Measurements from ENCODE around the gene BRD7.

Gene BRD7

GRCh38 chr16:50368410-50369132, at the start of gene BRD7:
TSS of gene BRD7 (minus strand) at chr16:50368988. CDS start at chr16:50368774, 214 bp downstream.
- DNase-seq (ENCODE audit: low read depth, low spot score), result peak; percentile 26

- no peak for DNase-seq (ENCODE audit: low read depth, low spot score)
These were observed 47.6 kb upstream of the BRD7 start for GRCh38 chr16:50416388-50416787.

- no peak for DNase-seq (ENCODE audit: low read depth, low spot score)
These were observed 45.4 kb upstream of the BRD7 start for GRCh38 chr16:50414152-50414551.

GRCh38 chr16:50411034-50411433, 42.2 kb upstream of the BRD7 start:
- no peak for DNase-seq (ENCODE audit: low read depth, low spot score)

- DNase-seq (ENCODE audit: low read depth, low spot score), result no peak
These were observed 39.3 kb upstream of the BRD7 start for GRCh38 chr16:50408001-50408561.

GRCh38 chr16:50407351-50407750, 38.6 kb upstream of the BRD7 start:
- no peak for DNase-seq (ENCODE audit: low read depth, low spot score)

- DNase-seq (ENCODE audit: low read depth, low spot score), result no peak
These were observed 34.7 kb upstream of the BRD7 start for GRCh38 chr16:50403491-50403890.

- no peak for DNase-seq (ENCODE audit: low read depth, low spot score)
These were observed 33.6 kb upstream of the BRD7 start for GRCh38 chr16:50402298-50402895.

GRCh38 chr16:50401355-50401754, 32.6 kb upstream of the BRD7 start:
- no peak for DNase-seq (ENCODE audit: low read depth, low spot score)

GRCh38 chr16:50400967-50401348, 32.2 kb upstream of the BRD7 start:
- no peak for DNase-seq (ENCODE audit: low read depth, low spot score)

- no peak for DNase-seq (ENCODE audit: low read depth, low spot score)
These were observed 31.7 kb upstream of the BRD7 start for GRCh38 chr16:50400312-50400966.

GRCh38 chr16:50399411-50399810, 30.6 kb upstream of the BRD7 start:
- DNase-seq (ENCODE audit: low read depth, low spot score), result no peak

- no peak for DNase-seq (ENCODE audit: low read depth, low spot score)
These were observed 29.5 kb upstream of the BRD7 start for GRCh38 chr16:50398336-50398735.

GRCh38 chr16:50396761-50397535, 28.2 kb upstream of the BRD7 start:
- DNase-seq (ENCODE audit: low read depth, low spot score), result no peak

GRCh38 chr16:50395763-50396710, 27.2 kb upstream of the BRD7 start:
- no peak for DNase-seq (ENCODE audit: low read depth, low spot score)

- DNase-seq (ENCODE audit: low read depth, low spot score), result no peak
These were observed 25.3 kb upstream of the BRD7 start for GRCh38 chr16:50393858-50394802.

- DNase-seq (ENCODE audit: low read depth, low spot score), result no peak
These were observed 24.6 kb upstream of the BRD7 start for GRCh38 chr16:50393416-50393815.

GRCh38 chr16:50390914-50391716, 22.3 kb upstream of the BRD7 start:
- no peak for DNase-seq (ENCODE audit: low read depth, low spot score)

GRCh38 chr16:50390371-50390771, 21.6 kb upstream of the BRD7 start:
- DNase-seq (ENCODE audit: low read depth, low spot score), result no peak
